Nucleus accumbens (tissue), 56 donors: ENCODE measurements around the gene STX18.

ENCODE experiments used
- DNase-seq, 56 donors: peaks; one replicate each; lab custom pipeline; 2025; lab: John Stamatoyannopoulos, UW

Gene STX18

GRCh38 chr4:4455210-4455865, 86.5 kb downstream of the STX18 start:
- no peak for DNase-seq

- no peak for DNase-seq
Observed at GRCh38 chr4:4446434-4446833, 95.4 kb downstream of the STX18 start.

- no peak for DNase-seq
Observed at GRCh38 chr4:4443821-4444220, 98.0 kb downstream of the STX18 start.

GRCh38 chr4:4440333-4441061, 101.4 kb downstream of the STX18 start:
- DNase-seq: no peak

GRCh38 chr4:4439782-4440181, 102.1 kb downstream of the STX18 start:
- DNase-seq: no peak

- no peak for DNase-seq
Observed at GRCh38 chr4:4438891-4439290, 103.0 kb downstream of the STX18 start.

GRCh38 chr4:4437798-4438470, 103.9 kb downstream of the STX18 start:
- no peak for DNase-seq

- no peak for DNase-seq
Observed at GRCh38 chr4:4436244-4436823, 105.5 kb downstream of the STX18 start.

- DNase-seq: no peak
Observed at GRCh38 chr4:4433941-4434340, 107.9 kb downstream of the STX18 start.

GRCh38 chr4:4432341-4433125, 109.3 kb downstream of the STX18 start:
- no peak for DNase-seq

- DNase-seq: peak in 9 of 56 donors; percentile 10 to 60 (median 21)
Observed at GRCh38 chr4:4430492-4431195, 111.2 kb downstream of the STX18 start.

- DNase-seq: peak in 1 of 56 donors; percentile 57
Observed at GRCh38 chr4:4428966-4429875, 112.6 kb downstream of the STX18 start.

GRCh38 chr4:4427886-4428285, 114.0 kb downstream of the STX18 start:
- no peak for DNase-seq

- no peak for DNase-seq
Observed at GRCh38 chr4:4427121-4427870, 114.6 kb downstream of the STX18 start.

GRCh38 chr4:4426511-4427120, 115.2 kb downstream of the STX18 start:
- no peak for DNase-seq

GRCh38 chr4:4425696-4426095, 116.2 kb downstream of the STX18 start:
- DNase-seq: no peak

GRCh38 chr4:4425119-4425690, 116.6 kb downstream of the STX18 start:
- no peak for DNase-seq
